Astrocyte of the cerebellum (primary cell): ENCODE measurements around the gene ARPC1A.

ENCODE experiments used
- DNase-seq: peaks from one replicate; pipeline ENCODE4 v3.0.0-alpha.2; 2011; ENCODE audit warnings: low read depth
- H3K4me3 ChIP-seq: 2 replicates; pipeline ENCODE4 v1.5.1; 2011; ENCODE audit warnings: mild to moderate bottlenecking, low read depth, low read length, moderate library complexity
- in situ Hi-C: cut with HindIII; loops from 2 replicates; pipeline ENCODE4 v1.10.0; 2017; ENCODE audit warnings: low sequenced_read_pairs
- TF ChIP-seq, protein P1 (sequence below): IDR thresholded peaks from 2 replicates; pipeline ENCODE4 v1.5.1; 2012; ENCODE audit warnings: low read length, low read depth, moderate library complexity, mild to moderate bottlenecking; ENCODE audit errors: missing control alignments

Gene ARPC1A

DNA sequence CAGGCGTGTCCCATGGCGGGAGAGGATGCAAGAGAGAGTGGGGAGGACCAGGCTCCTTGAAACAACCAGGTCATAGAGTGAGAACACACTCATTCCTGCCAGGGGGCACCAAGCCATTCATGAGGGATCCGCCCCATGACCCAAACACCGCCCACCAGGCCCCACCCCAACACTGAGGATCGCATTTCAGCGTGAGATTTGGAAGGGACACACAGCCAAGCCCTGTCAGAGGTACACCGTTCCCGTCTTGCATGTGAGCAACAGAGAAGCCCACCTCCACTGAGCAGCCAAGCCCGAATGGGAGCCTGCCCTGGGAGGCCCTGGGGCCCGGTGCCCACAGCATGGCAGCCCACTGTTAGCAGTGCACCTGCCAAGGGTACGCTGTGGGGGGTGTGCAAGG is 40.9 kb downstream of the ARPC1A start:
- in situ Hi-C loops: no loop called here
- no peak for DNase-seq
- H3K4me3 ChIP-seq: no peak overlapping the region
- TF ChIP-seq, protein P1, sequence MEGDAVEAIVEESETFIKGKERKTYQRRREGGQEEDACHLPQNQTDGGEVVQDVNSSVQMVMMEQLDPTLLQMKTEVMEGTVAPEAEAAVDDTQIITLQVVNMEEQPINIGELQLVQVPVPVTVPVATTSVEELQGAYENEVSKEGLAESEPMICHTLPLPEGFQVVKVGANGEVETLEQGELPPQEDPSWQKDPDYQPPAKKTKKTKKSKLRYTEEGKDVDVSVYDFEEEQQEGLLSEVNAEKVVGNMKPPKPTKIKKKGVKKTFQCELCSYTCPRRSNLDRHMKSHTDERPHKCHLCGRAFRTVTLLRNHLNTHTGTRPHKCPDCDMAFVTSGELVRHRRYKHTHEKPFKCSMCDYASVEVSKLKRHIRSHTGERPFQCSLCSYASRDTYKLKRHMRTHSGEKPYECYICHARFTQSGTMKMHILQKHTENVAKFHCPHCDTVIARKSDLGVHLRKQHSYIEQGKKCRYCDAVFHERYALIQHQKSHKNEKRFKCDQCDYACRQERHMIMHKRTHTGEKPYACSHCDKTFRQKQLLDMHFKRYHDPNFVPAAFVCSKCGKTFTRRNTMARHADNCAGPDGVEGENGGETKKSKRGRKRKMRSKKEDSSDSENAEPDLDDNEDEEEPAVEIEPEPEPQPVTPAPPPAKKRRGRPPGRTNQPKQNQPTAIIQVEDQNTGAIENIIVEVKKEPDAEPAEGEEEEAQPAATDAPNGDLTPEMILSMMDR: no peak

DNA sequence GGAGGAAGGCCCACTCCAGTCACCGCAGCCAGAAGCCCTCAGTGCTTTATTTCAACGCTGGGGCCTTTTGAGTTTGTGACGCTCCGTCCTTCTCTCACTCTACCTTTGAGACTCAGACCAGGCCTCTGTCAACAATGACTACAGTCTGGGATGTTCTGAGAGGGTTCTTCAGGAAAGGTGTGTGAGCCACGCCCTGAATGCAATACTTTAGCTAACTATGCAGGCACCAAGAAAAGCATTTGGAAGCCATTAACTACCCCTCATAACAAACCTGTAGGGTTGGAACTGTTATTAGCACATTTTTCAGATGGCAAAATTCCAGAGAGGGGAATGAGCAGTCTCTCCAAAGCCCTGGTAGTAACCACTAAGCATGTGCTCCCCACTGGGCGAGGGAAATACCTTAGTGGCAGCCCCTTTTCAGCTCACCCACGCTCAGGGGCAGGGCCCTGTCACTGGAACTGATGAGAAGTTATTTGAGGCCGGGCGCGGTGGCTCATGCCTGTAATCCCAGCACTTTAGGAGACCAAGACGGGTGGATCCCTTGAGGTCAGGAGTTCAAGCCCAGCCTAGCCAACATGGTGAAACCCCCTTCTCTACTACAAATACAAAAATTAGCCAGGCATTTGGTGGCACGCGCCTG is 43.2 kb downstream of the ARPC1A start:
- TF ChIP-seq, protein P1: no peak
- DNase-seq: peak; percentile 34
- H3K4me3 ChIP-seq: no peak overlapping the region
- in situ Hi-C loops: no loop called here

DNA sequence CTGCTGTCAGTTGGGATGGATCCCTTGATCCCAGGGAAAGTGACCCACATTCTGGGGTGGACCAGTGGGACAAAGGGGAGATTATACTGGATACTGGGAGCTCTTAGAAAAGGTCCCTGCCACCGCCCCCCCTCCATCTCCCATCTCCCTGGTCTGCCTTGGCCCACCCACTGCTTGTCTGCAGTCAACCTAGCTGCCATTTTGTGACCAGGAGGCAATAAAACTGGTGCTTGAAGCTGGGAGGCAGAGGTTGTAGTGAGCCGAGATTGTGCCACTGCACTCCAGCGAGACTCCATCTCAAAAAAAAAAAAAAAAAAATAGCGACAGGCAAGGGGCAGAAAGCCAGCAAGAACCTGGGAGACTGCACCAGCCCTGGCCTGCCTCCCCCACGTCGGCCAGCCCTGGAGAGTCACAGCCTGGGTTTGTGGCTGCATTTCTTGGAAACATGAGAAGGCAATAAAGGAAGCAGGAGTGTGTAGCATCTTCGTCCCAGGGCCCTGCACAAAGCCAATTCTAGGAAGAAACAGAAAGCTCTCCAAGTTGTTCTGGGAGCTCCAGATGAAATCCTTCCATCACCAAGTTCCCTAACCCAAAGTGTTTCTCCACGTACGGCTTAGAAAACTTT is 44.2 kb downstream of the ARPC1A start:
- in situ Hi-C loops: no loop called here
- H3K4me3 ChIP-seq: no peak overlapping the region
- no peak for DNase-seq
- TF ChIP-seq, protein P1: no peak

DNA sequence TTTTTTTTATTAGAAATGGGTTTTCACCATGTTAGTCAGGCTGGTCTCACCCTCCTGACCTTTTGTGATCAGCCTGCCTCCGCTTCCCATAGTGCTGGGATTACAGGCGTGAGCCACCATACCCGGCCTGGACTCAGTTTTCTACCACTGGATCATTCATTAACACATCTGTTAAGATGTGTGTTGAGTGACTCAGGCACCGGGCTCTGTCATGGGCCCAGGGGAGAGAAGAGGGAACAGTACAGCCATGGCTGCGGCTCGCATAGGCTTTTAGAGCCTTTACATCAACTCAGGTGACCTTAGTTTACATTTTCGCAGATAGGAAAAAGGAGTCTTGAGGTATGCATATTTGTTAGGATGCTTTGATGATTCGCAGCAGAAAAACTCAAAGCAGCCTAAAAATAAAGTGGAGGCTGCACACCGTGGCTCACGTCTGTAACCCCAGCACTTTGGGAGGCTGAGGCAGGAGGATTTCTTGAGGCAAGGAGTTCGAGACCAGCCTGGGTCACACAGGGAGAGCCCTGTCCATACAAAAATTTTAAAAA is 45.8 kb downstream of the ARPC1A start:
- DNase-seq: no peak
- in situ Hi-C loops: no loop called here
- H3K4me3 ChIP-seq: no peak overlapping the region
- TF ChIP-seq, protein P1: no peak

DNA sequence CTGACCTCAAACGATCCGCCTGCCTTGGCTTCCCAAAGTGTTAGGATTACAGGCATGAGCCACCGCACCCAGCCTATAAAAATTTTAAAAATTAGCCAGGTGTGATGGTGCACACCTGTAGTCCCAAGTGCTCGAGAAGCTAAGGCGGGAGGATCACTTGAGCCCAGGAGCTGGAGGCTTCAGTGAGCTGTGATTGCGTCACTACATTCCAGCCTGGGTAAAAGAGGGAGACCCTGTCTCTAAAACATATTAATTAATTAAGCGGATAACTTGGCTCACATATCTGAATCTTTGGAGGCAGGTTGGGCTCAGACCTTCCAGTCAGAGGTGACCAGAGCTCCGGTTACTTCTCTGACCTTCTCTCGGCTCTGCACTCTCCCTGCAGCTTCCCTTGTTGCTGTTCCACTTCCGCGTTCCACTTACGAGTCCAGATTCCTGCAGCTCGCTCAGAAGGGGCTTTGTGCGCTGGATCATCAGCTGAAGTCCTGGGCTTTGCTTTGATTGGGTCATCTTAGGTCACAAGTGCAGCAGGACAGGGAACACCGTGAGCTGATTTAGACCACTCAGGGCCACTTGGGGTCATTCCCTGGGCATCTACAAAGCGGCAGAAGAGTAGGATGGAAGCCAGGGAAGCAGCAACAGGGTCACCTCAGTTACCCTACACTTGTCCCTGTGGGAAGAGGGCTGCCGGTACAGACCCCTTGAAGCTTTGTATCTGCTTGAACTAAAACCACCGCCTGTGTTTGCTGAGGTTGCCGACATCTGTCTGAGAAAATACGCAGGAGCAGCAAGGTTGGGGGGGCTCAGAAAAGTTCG is 46.8 kb downstream of the ARPC1A start:
- H3K4me3 ChIP-seq: no peak overlapping the region
- no peak for DNase-seq
- in situ Hi-C loops: no loop called here
- TF ChIP-seq, protein P1: no peak
